ENCODE results near the gene DPPA5.
A peak's percentile ranks its signal among the peaks of the same experiment; 100 is the strongest.
"Not testable (repeated sequence)": the region's sequence is repeated elsewhere in the genome, so short reads cannot be mapped to it uniquely, and the experiment has no call there.

DPPA5 gene

DNA sequence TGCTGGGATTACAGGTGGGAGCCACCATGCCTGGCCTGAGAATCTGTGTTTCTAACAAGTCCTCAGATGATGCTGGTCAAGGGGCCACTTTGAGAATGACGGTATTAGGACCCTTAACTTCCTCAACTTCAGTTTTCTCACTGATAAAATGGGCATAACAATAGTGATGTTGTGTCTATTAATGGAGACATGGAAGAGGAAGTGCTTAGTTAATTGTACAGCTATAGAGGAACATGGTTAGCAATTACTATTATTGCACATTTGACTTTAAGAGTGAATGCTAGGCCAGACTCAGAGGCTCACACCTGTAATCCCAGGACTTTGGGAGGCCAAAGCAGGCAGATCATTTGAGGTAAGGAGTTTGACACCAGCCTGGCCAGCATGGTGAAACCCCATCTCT is 12.7 kb downstream of the DPPA5 start:
- no peak overlapping the region for H3K4me3 Mint-ChIP-seq
- no peaks in the 10 kb centered on the region for H3K4me1 Mint-ChIP-seq (ENCODE audit: low read depth)
- no peak overlapping the region for H3K27ac Mint-ChIP-seq
- H3K36me3 Mint-ChIP-seq (ENCODE audit: low read depth) = no peaks in the 10 kb centered on the region
- H3K9me3 Mint-ChIP-seq = no peaks in the 10 kb centered on the region
- peaks cover 26% of the 10 kb centered on the region for H3K27me3 Mint-ChIP-seq (ENCODE audit: low read depth)

DNA sequence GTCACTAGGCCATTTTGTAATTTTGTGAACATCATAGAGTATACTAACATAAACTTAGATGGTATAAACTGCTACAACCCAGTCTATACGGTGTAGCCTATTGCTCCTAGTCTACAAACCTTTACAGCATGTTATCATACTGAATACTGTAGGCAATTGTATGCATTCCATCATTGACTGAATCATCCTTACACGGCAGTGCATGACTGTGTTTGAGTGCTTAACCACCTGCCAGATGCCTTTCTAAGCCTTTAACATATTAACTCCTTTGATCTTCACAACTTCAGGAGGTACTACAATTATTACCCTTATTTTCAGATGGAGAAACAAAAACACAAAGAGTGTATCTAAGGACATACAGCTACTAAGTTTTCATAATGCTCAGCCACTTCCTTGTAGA is 14.0 kb downstream of the DPPA5 start:
- Mint-ChIP-seq H3K27me3 (ENCODE audit: low read depth) (peaks cover 26% of the 10 kb centered on the region), H3K4me3 (no peak overlapping the region), H3K27ac (no peak overlapping the region), H3K9me3 (no peaks in the 10 kb centered on the region), H3K36me3 (ENCODE audit: low read depth) (no peaks in the 10 kb centered on the region), H3K4me1 (ENCODE audit: low read depth) (no peaks in the 10 kb centered on the region)

- no peak overlapping the region for H3K4me3 Mint-ChIP-seq
- H3K4me1 Mint-ChIP-seq (ENCODE audit: low read depth) = no peaks in the 10 kb centered on the region
- no peaks in the 10 kb centered on the region for H3K9me3 Mint-ChIP-seq
- H3K27me3 Mint-ChIP-seq (ENCODE audit: low read depth) = peaks cover 24% of the 10 kb centered on the region
- no peaks in the 10 kb centered on the region for H3K36me3 Mint-ChIP-seq (ENCODE audit: low read depth)
- H3K27ac Mint-ChIP-seq = no peak overlapping the region
These were observed 14.7 kb downstream of the DPPA5 start for GRCh38 chr6:73339340-73339739.

DNA sequence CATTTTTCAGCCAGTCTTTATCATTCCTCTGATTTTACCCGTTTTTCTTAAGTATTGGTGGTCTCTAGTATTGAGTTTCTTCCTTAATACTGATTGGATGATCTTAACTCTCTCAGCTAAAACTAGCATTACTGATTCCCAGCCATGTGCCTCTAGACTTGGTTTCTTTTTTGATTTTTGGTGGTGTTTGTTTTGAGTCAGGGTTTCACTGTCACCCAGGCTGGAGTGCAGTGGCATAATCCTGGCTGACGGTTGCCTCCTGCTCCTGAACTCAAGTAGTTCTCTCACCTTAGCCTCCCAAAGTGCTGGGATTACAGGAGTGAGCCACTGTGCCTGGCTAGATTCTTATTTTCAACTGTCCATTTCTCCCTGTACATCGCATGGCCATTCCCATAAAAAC is 24.9 kb downstream of the DPPA5 start:
- no peaks in the 10 kb centered on the region for H3K36me3 Mint-ChIP-seq (ENCODE audit: low read depth)
- H3K9me3 Mint-ChIP-seq = no peaks in the 10 kb centered on the region
- no peak overlapping the region for H3K4me3 Mint-ChIP-seq
- no peak overlapping the region for H3K27ac Mint-ChIP-seq
- H3K27me3 Mint-ChIP-seq (ENCODE audit: low read depth) = peaks cover 41% of the 10 kb centered on the region
- H3K4me1 Mint-ChIP-seq (ENCODE audit: low read depth) = peaks cover 3% of the 10 kb centered on the region

GRCh38 chr6:73328790-73329189 is 25.3 kb downstream of the DPPA5 start:
- H3K27me3 Mint-ChIP-seq (ENCODE audit: low read depth) = peaks cover 41% of the 10 kb centered on the region
- no peaks in the 10 kb centered on the region for H3K9me3 Mint-ChIP-seq
- peaks cover 3% of the 10 kb centered on the region for H3K4me1 Mint-ChIP-seq (ENCODE audit: low read depth)
- no peaks in the 10 kb centered on the region for H3K36me3 Mint-ChIP-seq (ENCODE audit: low read depth)
- no peak overlapping the region for H3K27ac Mint-ChIP-seq
- H3K4me3 Mint-ChIP-seq = no peak overlapping the region

DNA sequence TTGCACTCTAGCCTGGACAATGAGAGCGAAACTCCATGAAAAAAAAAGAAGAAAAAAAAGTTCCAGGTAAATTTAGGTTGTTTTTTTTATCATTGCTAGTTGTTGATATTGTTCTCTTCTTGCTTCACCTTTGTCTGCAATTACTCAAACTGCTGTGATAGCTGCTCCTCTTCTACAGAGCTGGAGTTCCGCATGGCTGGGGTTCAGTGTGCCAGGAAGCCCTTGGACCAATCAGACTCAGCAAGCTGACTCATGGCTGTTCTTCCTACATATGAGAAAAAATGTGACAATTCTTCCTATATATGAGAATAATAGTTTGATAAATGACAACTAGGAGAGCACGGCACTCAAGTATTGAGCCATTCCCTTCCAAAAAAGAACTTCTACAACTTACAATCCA is 28.4 kb downstream of the DPPA5 start:
- H3K4me3 Mint-ChIP-seq = no peak overlapping the region
- no peaks in the 10 kb centered on the region for H3K9me3 Mint-ChIP-seq

GRCh38 chr6:73323323-73323722 is 30.8 kb downstream of the DPPA5 start:
- H3K4me3 Mint-ChIP-seq = no peak overlapping the region
- no peaks in the 10 kb centered on the region for H3K36me3 Mint-ChIP-seq (ENCODE audit: low read depth)
- H3K27ac Mint-ChIP-seq = no peak overlapping the region
- peaks cover under 1% of the 10 kb centered on the region for H3K9me3 Mint-ChIP-seq
- H3K27me3 Mint-ChIP-seq (ENCODE audit: low read depth) = peaks cover 10% of the 10 kb centered on the region
- H3K4me1 Mint-ChIP-seq (ENCODE audit: low read depth) = no peaks in the 10 kb centered on the region

More for the DNA sequence above, 28.4 kb downstream of the DPPA5 start:
- peak overlapping the region; percentile 32 for H3K27ac Mint-ChIP-seq
- no peaks in the 10 kb centered on the region for H3K36me3 Mint-ChIP-seq (ENCODE audit: low read depth)
- H3K27me3 Mint-ChIP-seq (ENCODE audit: low read depth) = peaks cover 20% of the 10 kb centered on the region
- H3K4me1 Mint-ChIP-seq (ENCODE audit: low read depth) = peaks cover 3% of the 10 kb centered on the region

DNA sequence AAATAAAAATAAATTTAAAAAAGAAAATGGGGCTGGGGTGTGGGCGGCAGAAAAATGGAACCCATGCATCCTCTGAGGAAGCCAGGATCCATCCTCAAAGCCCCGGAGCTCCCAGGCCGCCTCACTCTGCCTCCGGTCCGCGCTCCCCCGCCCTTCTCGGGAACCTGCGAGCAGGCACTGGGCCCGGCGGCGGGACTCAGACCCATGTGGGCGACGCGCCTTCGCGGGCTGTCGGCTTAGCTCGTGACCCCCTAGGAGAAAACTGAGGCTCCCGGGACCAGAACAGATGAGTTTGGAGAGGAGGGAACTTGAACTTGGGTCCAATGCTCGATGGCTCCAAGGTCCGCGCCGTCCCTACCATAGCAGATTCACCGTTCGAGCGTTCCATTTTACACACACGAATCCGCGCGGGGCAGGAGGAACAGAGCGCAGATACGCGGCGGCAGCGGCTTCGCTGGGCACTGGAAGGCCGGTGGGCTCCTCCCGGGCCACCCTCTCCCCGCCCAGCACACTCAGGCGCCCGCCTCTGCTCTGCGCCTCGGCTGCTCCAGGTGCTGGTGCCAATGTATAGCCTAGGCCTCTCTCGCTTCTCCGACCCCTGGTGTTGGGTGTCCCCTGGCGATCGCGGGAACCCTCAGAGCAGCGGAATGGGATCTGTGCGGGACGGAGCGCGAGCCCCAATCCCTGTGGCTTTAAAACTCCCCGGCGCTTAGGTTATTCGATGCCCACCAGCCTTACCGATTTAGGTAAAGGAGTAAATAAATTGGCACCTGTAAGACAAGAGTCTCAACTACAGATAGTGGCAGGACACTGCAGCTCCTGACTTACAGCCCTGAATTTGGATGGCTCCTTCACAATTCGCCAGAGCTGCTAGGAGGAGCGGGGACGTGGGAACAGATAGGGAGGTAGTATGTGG is 39.2 kb downstream of the DPPA5 start:
- H3K9me3 Mint-ChIP-seq = peaks cover 17% of the 10 kb centered on the region
- H3K36me3 Mint-ChIP-seq (ENCODE audit: low read depth) = no peaks in the 10 kb centered on the region
- H3K27ac Mint-ChIP-seq = no peak overlapping the region
- no peak overlapping the region for H3K4me3 Mint-ChIP-seq
- H3K4me1 Mint-ChIP-seq (ENCODE audit: low read depth) = peaks cover 10% of the 10 kb centered on the region
- H3K27me3 Mint-ChIP-seq (ENCODE audit: low read depth) = peaks cover 68% of the 10 kb centered on the region

GRCh38 chr6:73310503-73310845 is 43.6 kb downstream of the DPPA5 start:
- peaks cover 51% of the 10 kb centered on the region for H3K27me3 Mint-ChIP-seq (ENCODE audit: low read depth)
- H3K4me3 Mint-ChIP-seq = peak overlapping the region; percentile 96

GRCh38 chr6:73309785-73310502 is 44.1 kb downstream of the DPPA5 start:
- peak overlapping the region; percentile 76 for H3K27ac Mint-ChIP-seq
- H3K4me1 Mint-ChIP-seq (ENCODE audit: low read depth) = peaks cover 24% of the 10 kb centered on the region
- no peaks in the 10 kb centered on the region for H3K36me3 Mint-ChIP-seq (ENCODE audit: low read depth)
- H3K4me3 Mint-ChIP-seq = peak overlapping the region; percentile 96
- peaks cover 46% of the 10 kb centered on the region for H3K27me3 Mint-ChIP-seq (ENCODE audit: low read depth)
- peaks cover 4% of the 10 kb centered on the region for H3K9me3 Mint-ChIP-seq

More at GRCh38 chr6:73310503-73310845, 43.6 kb downstream of the DPPA5 start:
- H3K36me3 Mint-ChIP-seq (ENCODE audit: low read depth); H3K9me3 Mint-ChIP-seq: not testable (repeated sequence)
- Mint-ChIP-seq H3K4me1 (ENCODE audit: low read depth) (peaks cover 24% of the 10 kb centered on the region), H3K27ac (peak overlapping the region; percentile 76)

DNA sequence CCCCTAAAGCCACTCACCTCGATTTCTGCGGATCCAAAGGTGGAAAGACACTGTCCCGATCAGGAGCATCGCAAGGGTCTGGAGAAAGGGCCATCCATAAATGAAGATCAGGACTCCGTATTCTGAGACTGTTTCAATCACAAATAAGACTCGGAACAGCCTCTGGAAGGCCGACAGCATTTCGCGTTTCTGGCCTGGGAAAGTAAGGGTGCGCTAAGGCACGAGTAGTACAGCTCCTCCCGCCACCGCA is 44.6 kb downstream of the DPPA5 start:
- peaks cover 42% of the 10 kb centered on the region for H3K27me3 Mint-ChIP-seq (ENCODE audit: low read depth)
- peaks cover 24% of the 10 kb centered on the region for H3K4me1 Mint-ChIP-seq (ENCODE audit: low read depth)
- no peaks in the 10 kb centered on the region for H3K36me3 Mint-ChIP-seq (ENCODE audit: low read depth)
- peak overlapping the region; percentile 76 for H3K27ac Mint-ChIP-seq
- peaks cover 4% of the 10 kb centered on the region for H3K9me3 Mint-ChIP-seq
- H3K4me3 Mint-ChIP-seq = peak overlapping the region; percentile 96

DNA sequence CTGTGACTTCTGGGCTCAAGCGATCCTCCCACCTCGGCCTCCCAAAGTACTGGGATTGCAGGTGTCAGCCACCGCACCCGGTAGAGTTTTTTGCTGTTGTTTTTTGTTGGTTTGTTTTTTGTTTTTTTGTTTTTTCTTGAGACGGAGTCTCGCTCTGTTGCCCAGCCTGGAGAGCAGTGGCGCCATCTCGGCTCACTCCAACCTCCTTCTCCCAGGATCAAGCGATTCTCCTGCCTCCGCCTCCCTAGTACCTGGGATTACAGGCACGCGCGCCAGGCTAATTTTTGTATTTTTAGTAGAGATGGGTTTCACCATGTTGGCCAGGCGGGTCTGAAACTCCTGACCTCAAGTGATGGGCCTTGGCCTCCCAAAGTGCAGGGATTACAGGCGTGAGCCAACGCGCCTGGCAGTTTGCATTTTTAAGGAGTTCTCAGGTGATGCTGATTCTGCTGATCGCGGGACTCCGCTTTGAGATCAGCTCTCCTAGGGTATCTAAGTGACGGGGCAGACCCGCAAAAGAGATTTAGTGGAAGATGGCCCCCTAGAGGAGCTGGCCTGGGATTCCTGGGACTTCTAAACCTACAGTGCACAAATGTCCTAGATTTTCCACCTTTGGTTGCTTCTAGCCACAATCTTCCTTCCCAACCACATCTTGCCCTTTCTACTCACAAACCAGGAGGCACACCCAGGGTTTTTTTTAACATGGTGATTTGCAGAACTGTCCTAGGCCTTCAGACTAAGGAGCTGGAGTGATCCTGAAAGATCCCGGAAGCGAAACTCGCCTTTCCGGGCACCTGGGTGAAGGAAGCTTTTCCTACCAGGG is 45.2 kb downstream of the DPPA5 start:
- Mint-ChIP-seq H3K36me3 (ENCODE audit: low read depth) (no peaks in the 10 kb centered on the region), H3K4me3 (peak overlapping the region; percentile 96), H3K4me1 (ENCODE audit: low read depth) (peaks cover 24% of the 10 kb centered on the region), H3K9me3 (peaks cover 4% of the 10 kb centered on the region), H3K27ac (peak overlapping the region; percentile 76), H3K27me3 (ENCODE audit: low read depth) (peaks cover 37% of the 10 kb centered on the region)

DNA sequence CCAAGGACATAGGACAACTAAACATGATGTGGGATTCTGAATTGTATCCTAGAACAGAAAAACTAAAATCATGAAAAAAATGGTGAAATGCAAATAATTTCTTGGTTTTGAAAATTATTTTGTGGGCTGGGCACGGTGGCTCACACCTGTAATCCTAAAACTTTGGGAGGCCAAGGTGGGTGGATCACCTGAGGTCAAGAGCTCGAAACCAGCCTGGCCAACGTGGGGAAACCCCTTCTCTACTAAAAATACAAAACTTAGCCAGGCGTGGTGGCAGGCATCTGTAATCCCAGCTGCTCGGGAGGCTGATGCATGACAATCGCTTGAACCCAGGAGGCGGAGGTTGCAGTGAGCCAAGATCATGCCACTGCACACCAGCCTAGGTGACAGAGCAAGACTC is 50.3 kb downstream of the DPPA5 start:
- not testable (repeated sequence) for H3K27me3 Mint-ChIP-seq (ENCODE audit: low read depth); H3K9me3 Mint-ChIP-seq; H3K4me3 Mint-ChIP-seq; H3K27ac Mint-ChIP-seq; H3K4me1 Mint-ChIP-seq (ENCODE audit: low read depth); H3K36me3 Mint-ChIP-seq (ENCODE audit: low read depth)

All from T-helper 1 cell treated with Interleukin-12 subunit alpha and Interleukin-12 subunit beta and Interleukin-4 antibody, amounts not matched to agents 30 μg/mL and 1 μg/mL, for 36 hours (primary cell).